SH-SY5Y (cell line): ENCODE data around the gene PABPN1L.

Experiments used
- GATA2 ChIP-seq: IDR thresholded peaks from 2 replicates; pipeline ENCODE4 v1.6.1; 2011; ENCODE audit warnings: mild to moderate bottlenecking, low read depth, low read length
- GATA3 ChIP-seq: IDR thresholded peaks from 2 replicates; pipeline ENCODE4 v1.6.1; 2011; ENCODE audit warnings: low read depth, mild to moderate bottlenecking, low read length, moderate library complexity

The PABPN1L gene

DNA sequence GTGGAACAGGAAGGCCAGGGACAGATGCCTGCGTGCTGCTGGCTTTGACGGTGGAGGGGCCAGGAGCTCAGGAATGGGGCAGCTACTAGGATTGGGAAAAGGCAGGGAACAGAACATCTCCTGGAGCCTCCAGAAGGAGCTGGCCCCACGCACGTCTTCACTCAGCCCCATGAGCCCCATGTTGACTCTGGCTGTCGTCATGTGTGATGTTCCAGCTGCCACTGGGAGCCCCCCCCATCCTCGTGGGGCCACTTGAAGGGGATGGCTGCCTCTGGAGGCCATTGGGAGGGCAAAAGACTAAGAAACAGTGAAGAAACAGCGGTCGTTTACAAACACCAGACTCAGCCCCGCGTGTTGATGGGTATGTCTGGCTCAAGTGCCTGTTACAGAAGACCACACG is 36.2 kb downstream of the PABPN1L start:
- TF ChIP-seq GATA2 (no peak), GATA3 (no peak)

DNA sequence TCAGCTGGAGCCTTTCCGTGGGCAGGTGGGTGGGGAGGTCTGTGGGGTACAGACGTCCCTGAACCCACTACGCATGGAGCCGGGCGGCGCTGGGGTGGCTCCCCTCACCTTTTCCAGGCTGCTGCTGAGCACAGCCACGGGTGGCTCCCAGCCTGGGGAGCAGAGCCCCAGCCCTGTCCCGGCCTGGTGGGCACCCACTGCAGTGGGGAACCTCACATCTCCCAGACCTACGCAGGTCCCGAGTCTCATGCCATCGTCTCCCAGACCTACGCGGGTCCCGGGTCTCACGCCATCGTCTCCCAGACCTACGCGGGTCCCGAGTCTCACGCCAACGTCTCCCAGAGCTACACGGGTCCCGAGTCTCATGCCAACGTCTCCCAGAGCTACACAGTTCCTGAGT is 37.7 kb downstream of the PABPN1L start:
- no peak for TF ChIP-seq GATA3
- no peak for TF ChIP-seq GATA2

DNA sequence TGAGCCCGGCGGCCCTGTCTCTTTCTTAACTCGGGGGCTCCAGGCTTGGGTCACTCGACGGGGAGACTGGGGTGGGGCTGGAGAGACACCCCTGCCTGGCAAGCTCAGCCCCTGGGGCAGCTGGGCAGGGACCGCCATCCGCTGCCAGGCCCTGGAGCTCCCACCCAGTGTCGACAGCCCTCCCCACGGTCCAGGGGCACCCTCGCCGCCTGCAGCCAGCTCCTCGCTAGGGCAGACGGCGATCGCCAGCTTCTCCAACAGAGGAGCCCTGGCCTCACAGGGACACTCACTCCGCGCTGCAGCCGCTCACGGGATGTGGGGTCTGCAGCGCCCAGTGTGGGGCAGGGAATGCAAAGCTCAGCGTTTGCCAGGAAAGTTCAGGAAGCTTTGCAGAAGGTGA is 38.7 kb downstream of the PABPN1L start:
- TF ChIP-seq GATA3, result no peak
- TF ChIP-seq GATA2, result no peak

DNA sequence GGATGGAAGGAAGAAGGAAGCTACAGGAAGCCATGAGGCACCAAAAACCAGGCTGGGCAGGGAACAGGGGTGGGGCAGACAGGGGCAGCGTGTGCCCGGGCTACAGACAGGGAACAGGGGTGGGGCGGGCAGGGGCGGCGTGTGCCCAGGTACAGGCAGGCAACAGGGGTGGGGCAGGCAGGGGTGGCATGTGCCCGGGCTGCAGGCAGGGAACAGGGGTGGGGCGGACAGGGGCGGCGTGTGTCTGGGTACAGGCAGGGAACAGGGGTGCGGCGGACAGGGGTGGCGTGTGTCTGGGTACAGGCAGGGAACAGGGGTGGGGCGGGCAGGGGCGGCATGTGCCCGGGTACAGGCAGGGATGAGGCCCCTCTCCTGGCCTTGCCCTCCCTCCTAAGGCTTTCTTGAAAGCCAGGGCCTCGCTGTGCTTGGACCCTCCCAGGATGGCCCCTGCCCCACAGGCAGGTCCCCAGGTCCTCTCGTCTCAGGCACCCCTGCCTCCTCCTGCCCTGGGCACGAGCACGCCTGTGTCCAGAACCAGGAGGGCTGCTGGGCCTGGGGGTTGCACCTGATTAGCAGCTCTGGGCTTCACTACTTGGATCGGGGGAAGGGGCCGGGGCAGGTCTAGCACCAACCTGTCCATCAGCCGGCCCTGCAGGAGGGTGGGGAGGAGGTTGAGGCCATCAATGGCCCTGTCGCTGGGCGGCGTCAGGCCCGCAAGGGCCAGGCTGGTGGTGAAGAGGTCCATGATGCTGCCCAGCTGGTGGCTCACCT is 40.2 kb downstream of the PABPN1L start:
- no peak for TF ChIP-seq GATA2
- no peak for TF ChIP-seq GATA3

DNA sequence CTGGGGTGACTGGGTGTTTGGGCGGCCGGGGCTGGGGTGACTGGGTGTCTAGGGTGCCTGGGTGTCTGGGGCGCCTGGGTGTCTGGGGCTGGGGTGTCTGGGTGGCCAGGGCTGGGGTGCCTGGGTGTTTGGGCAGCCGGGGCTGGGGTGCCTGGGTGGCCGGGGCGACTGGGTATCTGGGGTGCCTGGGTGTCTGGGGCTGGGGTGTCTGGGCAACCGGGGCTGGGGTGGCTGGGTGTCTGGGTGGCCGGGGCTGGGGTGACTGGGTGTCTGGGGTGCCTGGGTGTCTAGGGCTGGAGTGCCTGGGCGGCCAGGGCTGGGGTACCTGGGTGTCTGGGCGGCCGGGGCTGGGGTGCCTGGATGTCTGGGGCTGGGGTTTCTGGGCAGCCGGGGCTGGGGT is 41.3 kb downstream of the PABPN1L start:
- no peak for TF ChIP-seq GATA3
- no peak for TF ChIP-seq GATA2

DNA sequence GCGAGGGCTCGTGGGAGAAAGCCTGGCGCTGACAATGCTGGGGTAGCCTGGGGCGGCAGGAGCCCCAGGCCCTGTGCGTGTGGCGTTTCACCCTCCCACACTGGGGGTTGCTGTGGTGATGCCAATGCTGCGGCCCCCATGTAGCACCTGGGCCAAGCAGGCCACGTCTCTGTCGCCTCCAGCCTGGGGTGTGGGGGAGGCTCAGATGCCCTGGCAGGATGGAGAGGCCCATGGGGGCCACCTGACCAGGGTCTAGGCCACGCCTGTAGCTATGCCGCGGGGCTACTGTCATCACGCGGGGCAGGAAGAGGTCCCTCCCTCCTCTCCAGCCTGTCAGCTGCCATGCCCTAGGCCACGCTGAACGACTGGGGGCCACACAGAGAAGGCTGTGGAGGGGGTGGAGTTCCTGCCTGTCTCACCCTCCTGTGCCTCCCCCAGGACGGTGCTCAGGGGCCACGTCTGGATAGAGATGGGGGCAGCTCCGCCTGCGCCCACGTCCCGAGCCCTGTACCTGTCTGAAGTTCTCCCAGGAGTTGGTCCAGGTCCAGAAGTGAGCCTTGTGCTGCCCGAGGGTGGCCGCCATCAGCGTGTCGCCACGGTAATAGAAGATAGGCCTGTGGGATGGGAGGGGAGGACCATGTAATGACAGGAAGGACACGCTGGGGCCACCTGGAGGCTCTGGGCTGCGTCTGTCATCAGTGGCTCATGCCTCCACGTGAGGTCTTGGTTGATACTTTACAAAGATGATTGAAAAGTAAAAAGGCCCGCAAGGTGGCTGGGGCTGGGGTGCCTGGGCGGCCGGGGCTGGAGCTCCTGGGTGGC is 42.0 kb downstream of the PABPN1L start:
- no peak for TF ChIP-seq GATA3

DNA sequence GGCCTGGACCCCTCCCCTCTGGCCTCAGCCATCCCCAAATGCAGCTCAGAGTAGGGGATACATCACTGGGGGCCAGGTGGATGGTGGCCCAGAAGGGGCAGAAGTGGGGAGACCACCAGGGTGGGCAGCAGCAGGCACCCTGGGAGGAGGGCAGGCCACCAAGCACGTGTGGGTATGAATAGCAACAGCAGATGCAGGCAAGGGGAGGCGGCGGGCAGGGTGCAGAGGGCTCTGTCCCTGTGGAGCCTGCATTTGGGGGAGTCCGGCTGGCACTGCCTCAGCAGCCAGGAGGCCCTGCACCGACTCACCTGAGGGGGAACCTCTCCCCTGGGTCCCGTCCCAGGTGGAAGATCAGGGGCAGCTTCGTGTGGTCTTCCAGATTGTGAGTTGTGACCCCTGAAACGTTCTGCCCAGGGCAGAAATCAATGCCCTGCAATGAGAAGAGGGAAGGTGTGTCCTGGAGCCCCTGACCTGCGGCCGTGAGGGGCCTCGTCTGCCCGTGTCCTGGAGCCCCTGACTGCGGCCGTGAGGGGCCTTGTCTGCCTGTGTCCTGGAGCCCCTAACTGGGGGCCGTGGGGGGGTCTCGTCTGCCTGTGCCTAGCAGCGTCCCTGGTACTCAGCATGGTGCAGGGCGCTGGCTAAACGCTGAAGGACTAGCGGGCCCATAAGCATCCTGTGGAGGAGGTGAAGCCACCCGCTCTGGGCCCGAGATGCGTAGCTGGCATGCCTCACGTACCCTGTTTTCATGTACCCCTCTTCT is 44.0 kb downstream of the PABPN1L start:
- TF ChIP-seq GATA3 (no peak), GATA2 (no peak)

DNA sequence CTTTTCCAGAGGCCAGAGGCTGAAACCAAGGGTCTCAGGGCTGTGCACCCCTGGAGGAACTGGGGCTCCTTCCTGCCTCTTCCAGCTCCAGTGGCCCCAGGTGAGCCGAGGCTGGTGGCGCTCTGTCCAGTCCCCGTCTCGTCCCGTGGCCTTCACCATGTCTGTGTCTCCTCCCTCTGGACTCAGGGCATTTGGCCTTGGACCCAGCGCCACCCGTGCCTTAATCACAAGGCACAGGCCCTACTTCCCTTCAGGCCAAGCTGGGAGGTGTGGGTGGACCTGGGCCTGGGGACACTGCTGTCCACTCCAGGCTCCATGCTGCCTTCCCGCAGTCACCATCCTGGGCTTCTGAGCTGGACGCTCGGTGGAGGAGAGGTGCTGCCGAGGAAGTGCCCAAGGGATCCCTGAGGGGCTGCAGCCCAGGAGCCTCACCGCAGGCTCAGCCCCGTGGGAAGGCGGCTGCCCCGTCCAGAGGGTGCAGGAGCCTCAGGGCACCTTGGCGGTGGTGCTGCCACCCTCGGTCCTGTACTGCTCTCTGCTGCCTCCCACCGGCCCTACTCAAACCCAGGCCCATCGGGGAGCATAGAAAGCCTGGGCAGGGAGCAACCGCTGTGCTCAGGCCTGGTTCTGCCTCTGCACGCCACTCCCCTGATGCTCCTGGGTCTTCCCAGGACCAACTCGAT is 45.2 kb downstream of the PABPN1L start:
- no peak for TF ChIP-seq GATA2
- no peak for TF ChIP-seq GATA3

DNA sequence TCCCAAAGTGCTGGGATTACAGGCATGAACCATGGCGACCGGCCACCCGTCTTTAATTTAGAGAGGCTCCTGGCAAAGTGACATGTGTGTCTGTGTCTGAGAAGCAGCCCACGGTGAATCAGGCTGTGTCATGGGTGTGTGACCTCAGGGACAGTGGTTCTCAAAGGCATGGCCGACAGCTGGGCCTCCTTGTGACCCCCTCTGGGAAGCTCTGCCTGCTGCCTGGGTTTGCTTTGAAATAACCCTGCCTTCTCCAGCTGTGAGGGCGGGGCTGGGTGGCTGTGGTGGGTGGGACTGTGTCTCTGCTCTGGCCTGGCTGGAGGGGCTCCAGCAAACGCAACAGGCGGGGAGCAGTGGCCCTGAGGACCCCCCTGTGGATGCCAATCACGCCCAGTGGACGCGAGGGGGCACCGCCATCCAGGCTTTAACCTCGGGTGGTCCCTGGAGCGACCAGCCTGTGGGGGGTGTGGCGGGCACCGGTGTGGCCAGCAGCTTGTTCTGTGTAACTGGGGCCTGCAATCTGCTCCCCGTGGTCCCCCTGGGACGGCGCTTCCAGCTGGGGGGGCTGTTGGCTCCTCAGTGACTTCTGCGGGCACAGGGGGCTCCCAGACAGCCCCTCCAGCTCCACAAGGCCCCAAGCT is 46.0 kb downstream of the PABPN1L start:
- TF ChIP-seq GATA3 (no peak), GATA2 (no peak)

DNA sequence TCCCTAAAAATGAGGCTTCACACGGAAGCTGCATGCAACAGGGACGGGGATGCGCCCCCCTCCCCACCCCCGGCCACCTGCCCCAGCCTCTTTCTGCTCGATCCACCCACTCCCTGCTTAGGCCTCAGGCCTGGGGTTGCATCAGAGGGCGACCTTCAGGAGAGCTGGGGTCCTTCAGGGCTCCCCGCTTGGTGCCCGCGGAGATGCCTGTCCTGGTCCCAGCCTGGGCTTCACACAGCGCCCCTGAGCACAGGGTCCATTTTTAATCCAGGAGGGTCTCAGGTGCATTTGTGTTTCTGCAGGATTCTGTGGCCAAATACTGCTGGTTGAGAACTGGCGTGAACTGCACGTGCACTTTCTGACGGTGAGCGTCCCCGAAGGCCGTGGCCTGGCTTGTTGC is 47.3 kb downstream of the PABPN1L start:
- TF ChIP-seq GATA2, result no peak
- TF ChIP-seq GATA3, result no peak

DNA sequence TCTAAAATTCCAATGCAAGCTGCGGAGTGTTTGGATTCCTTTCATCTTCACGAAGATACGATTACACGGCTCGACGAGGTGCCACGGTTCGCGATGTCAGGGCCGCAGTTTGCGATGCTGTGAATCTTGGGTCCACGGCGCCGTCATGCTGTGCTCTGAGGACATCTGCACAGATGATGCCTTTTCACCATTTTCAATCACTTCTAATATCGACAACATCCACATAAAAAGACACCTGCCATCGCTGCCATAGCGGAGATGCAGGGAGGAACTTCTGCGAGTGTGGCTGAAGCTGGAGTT is 47.9 kb downstream of the PABPN1L start:
- TF ChIP-seq GATA2 (no peak), GATA3 (no peak)

DNA sequence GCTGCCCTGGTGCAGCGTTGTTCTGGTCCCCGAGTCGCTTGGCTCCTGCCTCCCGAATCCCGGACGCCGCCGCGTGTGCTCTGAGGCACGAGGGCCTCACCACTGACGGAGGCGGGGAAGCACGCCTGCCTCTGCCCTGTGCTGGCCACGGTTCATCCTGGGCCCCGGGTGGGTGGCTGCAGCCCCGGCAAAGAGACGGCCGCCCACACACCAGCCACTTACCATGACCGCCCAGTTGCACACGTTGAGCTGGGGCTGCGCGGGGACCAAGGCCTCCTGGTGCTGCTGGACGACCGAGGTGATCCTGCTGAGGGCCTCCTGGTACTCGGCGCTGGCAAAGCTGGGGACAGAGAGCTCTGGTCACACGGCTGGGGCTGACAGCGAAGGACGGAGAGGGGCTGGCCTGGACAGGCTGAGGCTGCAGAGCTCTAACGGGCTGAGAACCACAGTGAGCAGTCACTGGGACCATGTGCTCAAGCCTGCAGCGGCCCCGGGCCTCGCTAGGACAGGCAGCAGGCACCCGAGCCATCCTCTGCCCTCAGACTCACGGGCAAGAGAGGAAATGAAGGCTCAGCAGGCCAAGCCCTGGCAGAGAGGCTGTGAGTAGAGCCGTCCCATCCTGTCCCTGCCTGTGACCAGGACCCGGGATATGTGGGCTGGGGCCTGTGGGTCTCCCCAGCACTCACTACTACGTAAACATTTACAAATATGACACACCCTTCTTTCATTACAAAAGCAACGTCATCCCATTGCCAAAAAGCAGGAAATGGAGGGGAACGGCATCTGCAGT is 48.5 kb downstream of the PABPN1L start:
- TF ChIP-seq GATA2, result no peak
- no peak for TF ChIP-seq GATA3

DNA sequence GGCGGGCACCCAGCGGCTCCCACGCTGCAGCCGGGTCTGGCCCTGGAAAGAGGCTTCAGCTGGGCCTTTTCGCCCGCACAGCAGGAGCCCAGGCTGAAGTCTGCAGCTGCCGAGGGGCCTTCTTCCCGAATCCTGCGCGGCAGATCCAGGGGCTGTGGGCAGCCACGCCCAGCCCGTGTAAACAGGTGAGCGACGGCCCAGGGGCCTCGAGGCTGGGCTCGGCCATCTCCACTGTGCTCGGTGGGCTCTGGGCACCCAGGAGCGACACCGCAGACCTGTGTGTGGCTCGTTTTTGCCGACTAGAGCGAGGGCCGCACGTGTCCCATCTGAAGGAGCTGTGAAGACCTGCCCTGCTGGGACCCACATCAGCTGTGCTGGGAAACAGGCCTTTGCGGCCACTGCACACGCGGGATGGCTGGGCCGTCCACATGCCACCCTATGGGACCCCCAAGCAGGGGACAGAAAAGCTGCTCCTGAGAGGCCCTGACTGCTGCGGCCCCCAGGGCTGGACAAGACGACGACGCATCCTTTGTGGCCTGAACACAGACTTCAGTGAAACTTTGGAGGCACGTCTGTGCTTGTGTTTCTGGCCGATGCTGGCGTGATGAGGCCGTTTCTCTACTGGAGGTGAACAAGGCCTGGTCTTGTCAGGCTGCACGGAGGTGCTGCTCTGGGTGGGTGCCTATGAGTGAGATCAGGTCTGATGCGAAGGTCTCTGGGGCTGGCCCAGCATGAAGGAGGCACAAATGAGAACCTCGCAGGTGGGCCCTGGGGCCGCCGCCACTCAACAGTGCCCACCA is 49.5 kb downstream of the PABPN1L start:
- TF ChIP-seq GATA2 (no peak), GATA3 (no peak)
